GM10266 (cell line): Measurements from ENCODE around the gene ZNF474.
A peak's percentile ranks its signal among the peaks of the same experiment; 100 is the strongest.

Experiments used
- DNase-seq: peaks from one replicate; pipeline ENCODE4 v3.0.0; 2012; ENCODE audit errors: extremely low spot score
- TF ChIP-seq, protein P1 (sequence below): IDR thresholded peaks from 2 replicates; pipeline ENCODE4 v1.5.1; 2012; ENCODE audit warnings: mild to moderate bottlenecking, low read depth; ENCODE audit not compliant: control insufficient read depth, insufficient read depth; ENCODE audit errors: missing control alignments

The ZNF474 gene

DNA sequence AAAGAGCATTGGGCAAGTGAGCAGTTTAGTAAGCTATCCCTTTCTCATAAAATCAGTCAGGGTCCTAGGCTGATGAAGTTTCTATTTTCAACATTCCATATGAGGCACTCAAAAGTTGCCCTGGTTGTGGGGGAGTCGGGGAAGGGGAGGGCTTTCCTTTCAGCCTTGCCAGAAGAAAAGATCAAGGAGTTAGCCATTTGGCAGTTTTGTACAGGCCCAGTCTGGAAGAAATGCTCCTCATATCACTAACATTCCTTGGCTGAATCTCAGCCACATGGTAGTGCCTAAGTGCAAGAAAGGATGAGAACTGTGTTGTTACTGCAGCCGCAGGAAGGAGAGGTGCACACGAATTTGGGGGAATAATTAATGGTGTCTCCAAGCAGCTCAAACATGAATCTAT lies 60.8 kb downstream of the ZNF474 start:
- TF ChIP-seq, protein P1, sequence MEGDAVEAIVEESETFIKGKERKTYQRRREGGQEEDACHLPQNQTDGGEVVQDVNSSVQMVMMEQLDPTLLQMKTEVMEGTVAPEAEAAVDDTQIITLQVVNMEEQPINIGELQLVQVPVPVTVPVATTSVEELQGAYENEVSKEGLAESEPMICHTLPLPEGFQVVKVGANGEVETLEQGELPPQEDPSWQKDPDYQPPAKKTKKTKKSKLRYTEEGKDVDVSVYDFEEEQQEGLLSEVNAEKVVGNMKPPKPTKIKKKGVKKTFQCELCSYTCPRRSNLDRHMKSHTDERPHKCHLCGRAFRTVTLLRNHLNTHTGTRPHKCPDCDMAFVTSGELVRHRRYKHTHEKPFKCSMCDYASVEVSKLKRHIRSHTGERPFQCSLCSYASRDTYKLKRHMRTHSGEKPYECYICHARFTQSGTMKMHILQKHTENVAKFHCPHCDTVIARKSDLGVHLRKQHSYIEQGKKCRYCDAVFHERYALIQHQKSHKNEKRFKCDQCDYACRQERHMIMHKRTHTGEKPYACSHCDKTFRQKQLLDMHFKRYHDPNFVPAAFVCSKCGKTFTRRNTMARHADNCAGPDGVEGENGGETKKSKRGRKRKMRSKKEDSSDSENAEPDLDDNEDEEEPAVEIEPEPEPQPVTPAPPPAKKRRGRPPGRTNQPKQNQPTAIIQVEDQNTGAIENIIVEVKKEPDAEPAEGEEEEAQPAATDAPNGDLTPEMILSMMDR: no peak
- DNase-seq: no peak

- DNase-seq: peak; percentile 47
- TF ChIP-seq, protein P1: peak; percentile 74
Observed at GRCh38 chr5:122192497-122193496, 63.5 kb downstream of the ZNF474 start.

DNA sequence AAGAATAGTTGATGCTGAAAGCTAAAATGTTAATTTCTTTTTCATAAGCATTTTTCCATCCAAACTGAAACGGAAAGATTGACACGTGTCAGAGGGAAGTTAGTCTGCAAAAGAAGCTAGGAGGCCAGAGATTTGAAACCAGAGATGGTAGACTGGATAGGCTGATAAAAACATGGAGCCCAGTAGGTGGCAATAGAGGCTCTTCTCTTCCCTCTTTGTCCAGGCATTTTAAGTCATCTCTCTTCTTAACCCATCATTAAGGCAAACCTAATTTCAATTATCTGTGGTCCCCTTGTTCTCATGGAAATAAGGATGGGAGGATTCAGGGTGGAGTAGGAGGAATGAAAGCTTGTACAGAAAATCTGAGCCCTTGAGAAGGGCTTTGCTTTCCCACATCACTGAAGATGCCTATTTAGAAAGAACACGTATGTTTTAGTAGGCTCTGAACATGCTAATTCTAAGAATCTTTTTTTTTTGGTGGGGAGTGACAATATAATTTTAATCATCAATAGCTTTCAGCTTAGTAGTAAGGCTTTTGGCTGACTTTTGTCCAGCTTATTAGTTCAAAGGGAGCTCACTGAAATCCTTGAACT lies 66.6 kb downstream of the ZNF474 start:
- peak; percentile 8 for DNase-seq
- TF ChIP-seq, protein P1: peak; percentile 46

DNA sequence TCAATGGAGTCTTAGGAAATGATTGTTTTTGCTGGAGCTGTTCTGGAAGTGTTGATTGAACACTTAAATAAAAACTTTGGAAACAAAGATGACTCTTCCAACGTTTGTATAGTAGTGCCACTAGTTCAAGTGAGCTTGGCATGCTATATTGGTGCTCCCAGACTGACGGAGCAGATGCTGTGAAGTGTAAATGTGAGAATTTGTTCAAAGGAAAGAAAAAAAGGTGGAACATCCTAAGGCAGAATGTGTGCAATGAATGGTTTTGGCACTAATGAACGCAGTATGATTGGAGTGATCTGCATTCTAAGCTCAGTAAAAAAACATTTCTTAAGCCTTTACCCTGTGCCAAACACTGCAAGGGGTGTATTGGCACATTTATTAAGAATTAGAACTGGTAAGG lies 69.8 kb downstream of the ZNF474 start:
- TF ChIP-seq, protein P1: no peak
- no peak for DNase-seq

DNA sequence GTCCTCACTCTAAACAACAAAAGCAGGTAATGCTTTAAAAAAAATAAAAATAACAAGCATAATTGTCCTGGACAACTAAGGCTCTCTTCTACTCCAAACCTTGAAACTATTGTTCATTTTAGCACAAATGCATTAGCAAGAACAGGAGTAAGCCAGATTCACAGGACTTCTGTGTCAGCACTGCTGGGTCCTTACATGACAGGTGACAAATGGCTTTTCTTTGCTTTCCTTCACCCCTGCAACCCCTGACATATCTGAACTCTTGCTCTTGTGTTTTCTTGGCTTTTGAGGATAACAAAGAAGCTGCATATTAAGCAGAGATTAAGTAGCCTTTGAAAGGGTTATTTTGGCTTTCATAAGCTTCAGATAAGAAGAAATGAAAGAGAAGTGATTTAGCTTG lies 71.1 kb downstream of the ZNF474 start:
- TF ChIP-seq, protein P1: no peak
- no peak for DNase-seq

DNA sequence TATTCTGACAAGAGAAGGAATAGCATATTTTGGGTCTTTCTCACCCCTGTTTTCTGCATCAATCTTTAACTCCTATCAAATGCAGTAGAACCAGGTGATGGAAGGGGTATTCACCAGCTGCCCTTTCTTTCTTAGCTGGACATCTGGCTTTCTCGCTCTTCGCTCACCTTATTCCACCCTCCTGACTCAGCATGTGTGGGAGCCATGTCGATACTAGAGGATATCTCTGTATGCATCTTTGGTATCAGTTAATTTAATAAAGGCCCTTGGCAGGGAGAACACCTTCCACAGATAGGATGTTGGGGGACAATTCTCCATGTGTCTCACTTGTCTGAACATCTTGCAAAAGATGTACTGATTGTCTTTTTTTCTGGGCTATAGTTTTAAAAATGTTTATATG lies 71.5 kb downstream of the ZNF474 start:
- TF ChIP-seq, protein P1: no peak
- DNase-seq: no peak

GRCh38 chr5:122201365-122201764 lies 72.0 kb downstream of the ZNF474 start:
- no peak for DNase-seq
- TF ChIP-seq, protein P1: no peak
